Erythroblast (primary cell): Measurements from ENCODE around the gene UNC13A.

Experiments used
- GATA1 ChIP-seq: IDR thresholded peaks from 2 replicates; pipeline ENCODE4 v1.6.1; 2011; ENCODE audit warnings: low read depth, mild to moderate bottlenecking, control low read depth, low read length, moderate library complexity
- POLR2A ChIP-seq: IDR thresholded peaks from 2 replicates; pipeline ENCODE4 v1.6.1; 2011; ENCODE audit warnings: mild to moderate bottlenecking, low read length

DNA sequence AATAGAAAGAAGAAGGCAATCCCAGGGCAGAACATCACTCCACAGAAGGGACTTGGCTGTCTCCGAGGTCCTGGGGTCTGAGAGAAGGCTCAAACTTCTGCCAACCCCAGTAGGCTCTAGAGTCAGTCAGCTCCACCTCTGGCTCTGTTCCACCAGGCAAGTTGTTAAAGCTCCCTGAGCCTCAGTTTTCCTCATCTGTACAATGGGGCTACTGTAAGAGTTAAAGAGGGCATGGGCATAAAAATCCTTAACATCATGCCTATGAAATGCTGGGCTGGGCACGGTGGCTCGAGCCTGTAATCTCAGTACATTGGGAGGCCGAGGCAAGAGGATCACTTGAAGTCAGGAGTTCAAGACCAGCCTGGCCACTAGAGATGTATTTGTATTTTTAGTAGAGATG is 5.1 kb downstream of the UNC13A start:
- TF ChIP-seq POLR2A: no peak
- no peak for TF ChIP-seq GATA1
